Heart left ventricle (tissue), 13 donors: ENCODE results near the gene POTEF.
"Not testable (repeated sequence)": the region's sequence is repeated elsewhere in the genome, so short reads cannot be mapped to it uniquely, and the experiment has no call there.

Source experiments
- CTCF ChIP-seq, 12 donors: fragments of 200-600 bp; sonication (generic) in 4 of 12; IDR thresholded peaks; one replicate each; pipeline versions ENCODE4 v1.5.0 to v1.8.0; 2018 to 2022; ENCODE audit warnings: antibody characterized with exemption in 12 of 12, mild to moderate bottlenecking in 5 of 12
- POLR2A ChIP-seq, 2 donors: fragments of 450-650 bp; IDR thresholded peaks; one replicate each; pipeline ENCODE4 v1.6.1; 2017; ENCODE audit warnings: antibody characterized with exemption in 2 of 2, mild to moderate bottlenecking in 2 of 2, moderate library complexity in 2 of 2
- donor health status: ischemic (EF 13 %, LVEDD 7.1; RV severe dilation, severe dysfunction).
- donor health status: DM: no; HTN: yes; CAD: no.
- donor health status: DM: no; HTN: no; CAD: no.
- donor health status: ischemic (EF 25% LVEDD 6.9; RV normal size, moderate dysfunction).
- donor health status: ischemic (EF 25% LVEDD 5.7; RV mildly dilated, moderate dysfunction).
- donor health status: ischemic (EF 35%, LVEDD 5.7; RV mildly dilated, moderate dysfunction).
- donor health status: nonischemic (EF 11% LVEDD 7.7; RV severe dilation, severe dysfunction).
- donor health status: DM: yes; HTN: yes; CAD: no.
- donor health status: PGD.
- donor health status: ischemic (EF 29% LVEDD 5.4; RV normal size, mild dysfunction).
- donor health status: nonischemic (EF 23%, LVEDD 6.1; RV moderate dilation, normal function).

GRCh38 chr2:130052376-130052775 is 76.6 kb downstream of the POTEF start:
- TF ChIP-seq POLR2A, CTCF (IDR thresholded peaks at IDR 0.05): not testable (repeated sequence)
